HG02759 (cell line): ENCODE results near the gene GOLGA1.
"Not testable (repeated sequence)": the region's sequence is repeated elsewhere in the genome, so short reads cannot be mapped to it uniquely, and the experiment has no call there.

Experiments
- ATAC-seq: cut with Tn5 transposase; IDR thresholded peaks from one replicate; pipeline ENCODE4 v1.9.1; 2021; ENCODE audit warnings: mild to moderate bottlenecking, moderate library complexity; ENCODE audit not compliant: unreplicated experiment

The GOLGA1 gene

DNA sequence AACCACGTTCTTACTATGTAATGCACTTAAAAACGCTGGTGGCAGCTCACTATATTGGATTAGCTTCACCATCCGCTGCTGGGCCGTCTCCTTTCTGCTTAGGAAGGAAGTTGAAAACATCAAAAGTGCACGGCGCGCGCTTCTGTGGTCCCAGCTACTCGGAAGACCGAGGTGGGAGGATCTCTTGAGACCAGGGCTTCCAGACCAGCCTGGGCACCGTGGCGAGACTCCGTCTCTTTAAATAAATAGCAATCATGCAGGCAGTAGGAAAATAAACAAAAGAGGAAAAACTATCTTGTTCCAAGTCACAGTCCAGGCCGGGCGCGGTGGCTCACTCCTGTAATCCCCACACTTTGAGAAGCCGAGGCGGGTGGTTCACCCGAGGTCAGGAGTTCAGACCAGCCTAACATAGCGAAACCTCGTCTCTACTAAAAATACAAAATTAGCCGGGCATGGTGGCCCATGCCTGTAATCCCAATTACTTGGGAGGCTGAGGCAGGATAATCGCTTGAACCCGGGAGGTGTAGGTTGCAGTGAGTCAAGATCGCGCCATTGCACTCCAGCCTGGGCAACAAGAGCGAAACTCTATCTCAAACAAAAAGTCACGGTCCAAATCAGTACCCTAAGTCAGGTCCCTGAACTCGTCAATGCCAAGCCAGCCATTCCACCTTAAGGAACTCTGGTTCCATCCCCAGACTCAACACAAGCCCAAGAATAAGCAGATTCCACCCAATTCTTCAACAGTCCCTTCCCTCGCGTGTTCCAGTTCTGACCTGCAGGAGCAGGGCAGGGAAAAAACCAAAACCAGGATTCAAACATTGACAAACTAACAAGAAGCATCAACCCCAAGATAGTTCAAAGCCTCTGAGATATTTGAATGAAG lies 1.0 kb upstream of the GOLGA1 start:
- peak; percentile 29 for ATAC-seq

DNA sequence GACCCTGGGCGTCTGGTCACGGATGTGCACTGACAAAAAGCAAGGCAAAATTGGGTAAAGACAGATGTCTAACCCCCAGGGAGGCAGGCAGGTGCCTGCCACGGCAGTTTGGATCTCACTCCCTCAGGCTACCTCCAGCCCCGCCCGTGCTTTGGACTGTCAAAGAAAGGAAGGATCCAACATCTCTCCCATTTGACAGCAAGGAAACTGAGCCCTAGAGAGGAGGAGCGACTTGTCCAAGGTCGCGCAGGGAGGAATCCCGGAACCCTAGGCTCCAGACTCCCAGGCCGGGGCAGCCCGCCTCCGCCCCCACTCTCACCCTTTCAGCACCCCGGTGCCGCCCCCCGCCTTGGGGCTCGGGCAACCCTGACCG lies 376 bp downstream of the GOLGA1 start:
- peak; percentile 44 for ATAC-seq

DNA sequence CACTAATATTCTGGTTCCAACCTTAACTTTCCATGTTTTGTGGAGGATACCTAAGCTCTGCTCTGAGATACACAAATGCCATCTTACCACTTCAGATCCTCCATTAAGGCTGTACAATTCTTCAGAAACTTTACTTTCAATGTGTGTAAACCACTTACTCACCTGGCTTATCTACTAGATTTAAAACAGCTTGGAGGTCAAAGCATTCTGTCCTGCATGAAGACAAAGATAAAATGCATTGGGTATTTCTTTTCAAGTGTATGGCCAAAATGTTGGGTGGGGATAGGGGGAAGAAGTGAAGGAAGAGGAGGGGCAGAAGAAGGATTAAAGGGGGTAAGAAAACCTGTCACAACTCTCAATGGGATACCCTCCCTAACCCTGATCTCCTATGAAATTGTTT lies 939 bp downstream of the GOLGA1 start:
- ATAC-seq: no peak

DNA sequence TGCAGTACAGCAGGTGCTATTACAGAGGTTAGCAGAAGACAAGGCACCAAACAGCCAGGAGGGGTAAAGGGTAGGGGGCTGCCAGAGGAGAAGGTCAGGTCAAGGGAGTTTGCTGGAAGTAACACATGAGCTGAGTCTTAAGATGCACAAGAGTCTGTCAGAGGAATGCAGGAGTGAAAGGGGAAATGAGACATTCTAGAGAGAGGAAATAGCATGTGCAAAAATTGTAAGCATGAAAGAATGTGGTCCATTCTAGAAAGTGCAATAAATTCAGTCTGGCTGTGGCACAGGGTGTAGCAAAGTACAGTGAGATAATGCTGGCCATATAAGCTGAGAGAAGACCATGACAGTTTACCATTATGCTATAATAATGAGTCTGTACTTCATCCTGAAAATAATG lies 6.6 kb downstream of the GOLGA1 start:
- no peak for ATAC-seq

DNA sequence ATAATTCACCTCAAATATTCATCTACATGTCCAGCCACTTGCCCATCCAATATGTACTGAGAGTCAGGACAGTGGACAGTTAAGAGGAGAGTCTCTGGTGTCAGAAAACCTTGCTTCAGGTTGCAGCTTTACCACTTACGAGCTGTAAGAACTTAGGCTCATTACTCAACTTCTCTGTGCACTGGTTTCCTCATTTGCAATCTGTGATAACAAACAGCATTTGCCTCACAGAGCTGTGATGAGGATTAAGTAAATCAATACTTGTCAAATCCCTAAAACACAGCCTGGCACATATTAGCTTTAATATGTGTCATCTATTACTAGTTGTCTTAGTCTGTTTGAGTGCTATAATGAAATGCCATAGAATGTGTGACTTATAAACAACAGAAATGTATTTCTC lies 8.6 kb downstream of the GOLGA1 start:
- no peak for ATAC-seq

- no peak for ATAC-seq
Measured at GRCh38 chr9:124929464-124929863, 11.4 kb downstream of the GOLGA1 start.

DNA sequence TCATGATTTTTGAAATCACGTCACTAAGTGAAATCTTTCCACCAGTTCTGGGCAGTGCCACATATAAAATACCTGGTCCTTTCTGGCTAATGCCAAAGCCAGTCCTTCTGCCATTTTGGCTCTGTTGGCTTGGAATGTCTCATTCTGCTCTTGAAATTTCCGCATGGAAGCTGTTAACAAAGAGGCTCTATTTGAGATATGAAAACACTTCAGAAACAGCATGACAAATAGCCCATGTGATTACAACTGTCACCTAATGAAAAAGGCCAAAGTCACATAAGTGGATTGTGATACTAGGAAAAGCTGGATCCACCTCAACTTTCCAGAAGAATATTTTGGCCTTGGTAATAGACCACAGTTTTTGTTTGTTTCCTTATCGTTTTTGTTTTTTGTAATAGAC lies 12.8 kb downstream of the GOLGA1 start:
- no peak for ATAC-seq

DNA sequence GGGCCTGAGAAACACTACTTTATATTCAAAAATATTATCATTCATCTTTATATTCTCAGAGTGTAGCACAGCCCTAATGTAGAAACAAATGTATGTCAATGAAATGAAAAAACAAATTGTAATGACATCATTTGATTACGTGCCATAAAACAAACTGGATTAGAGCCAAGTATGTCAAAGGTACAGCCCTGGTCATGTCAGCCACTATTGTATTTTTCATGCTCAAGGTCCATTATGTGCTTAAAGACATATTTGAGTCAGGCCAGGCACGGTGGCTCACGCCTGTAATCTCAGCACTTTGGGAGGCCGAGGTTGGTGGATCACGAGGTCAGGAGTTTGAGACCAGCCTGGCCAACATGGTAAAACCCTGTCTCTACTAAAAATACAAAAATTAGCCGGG lies 20.5 kb downstream of the GOLGA1 start:
- ATAC-seq: not testable (repeated sequence)

DNA sequence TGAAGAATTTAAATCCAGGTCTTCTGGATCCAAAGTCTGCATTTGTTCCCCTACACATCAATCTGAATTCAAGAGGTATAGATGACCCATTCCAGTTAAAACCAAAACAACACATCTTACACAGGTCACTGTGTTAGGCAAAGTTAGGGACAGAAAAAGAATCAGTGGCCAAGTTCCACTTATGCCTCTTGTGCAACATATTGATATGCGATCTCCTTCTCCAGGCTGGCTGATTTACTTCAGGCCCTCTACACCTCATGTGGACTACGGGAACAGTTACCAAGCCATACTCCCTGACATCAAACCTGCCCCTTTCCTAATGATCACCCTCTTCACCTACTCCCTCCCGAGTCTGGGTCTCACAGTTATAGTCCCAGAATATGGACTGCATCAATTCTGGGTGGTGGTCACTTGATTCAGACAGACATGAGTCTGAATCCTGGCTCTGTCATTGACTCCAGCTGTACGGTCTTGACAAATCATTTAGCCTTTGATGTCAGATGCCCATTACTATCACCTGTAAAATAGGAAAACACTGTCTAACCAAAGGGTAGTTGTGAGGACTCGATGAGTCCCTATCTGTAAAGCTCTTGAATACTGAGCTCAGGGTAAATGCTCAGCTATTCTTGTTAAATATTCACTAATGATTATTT lies 26.0 kb downstream of the GOLGA1 start:
- no peak for ATAC-seq

DNA sequence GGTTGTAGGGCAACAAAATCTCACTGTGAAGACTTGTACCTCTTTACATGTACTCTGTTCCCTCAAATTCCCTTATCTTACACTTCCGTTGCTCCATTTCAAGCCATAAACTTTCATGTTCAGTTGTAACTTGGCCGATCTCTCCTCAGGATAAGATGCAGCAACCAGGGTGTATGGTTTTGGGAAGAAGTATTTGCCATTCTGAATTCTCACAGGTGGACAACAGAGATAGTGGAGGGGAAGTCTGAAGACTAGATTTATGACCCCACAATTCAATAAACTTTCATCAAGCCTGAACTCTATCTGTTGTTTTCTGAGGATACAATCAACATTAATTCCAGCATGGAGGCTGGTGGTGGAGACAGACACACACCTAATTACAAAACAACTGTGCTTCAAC lies 27.5 kb downstream of the GOLGA1 start:
- no peak for ATAC-seq

DNA sequence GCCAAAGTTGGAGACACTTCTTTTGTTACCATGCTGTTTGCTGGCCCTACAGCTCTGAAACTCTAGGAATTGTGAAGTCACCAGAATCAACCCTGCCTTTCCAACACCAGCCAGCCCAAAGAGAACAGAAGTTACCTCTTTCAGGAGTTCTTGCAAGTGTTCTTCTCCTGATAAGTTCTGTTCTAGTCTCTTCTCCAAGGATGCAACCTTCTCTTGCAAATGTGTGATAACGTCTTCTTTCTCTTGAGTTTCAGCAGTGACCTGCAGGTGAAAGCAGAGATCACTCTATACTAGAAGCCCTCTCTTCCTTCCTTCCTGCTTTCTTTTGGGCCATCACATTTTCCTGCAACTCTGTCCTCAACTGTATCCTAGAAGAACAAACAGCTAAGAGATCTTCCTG lies 29.1 kb downstream of the GOLGA1 start:
- ATAC-seq: no peak

- no peak for ATAC-seq
Measured at GRCh38 chr9:124908098-124908497, 32.8 kb downstream of the GOLGA1 start.

DNA sequence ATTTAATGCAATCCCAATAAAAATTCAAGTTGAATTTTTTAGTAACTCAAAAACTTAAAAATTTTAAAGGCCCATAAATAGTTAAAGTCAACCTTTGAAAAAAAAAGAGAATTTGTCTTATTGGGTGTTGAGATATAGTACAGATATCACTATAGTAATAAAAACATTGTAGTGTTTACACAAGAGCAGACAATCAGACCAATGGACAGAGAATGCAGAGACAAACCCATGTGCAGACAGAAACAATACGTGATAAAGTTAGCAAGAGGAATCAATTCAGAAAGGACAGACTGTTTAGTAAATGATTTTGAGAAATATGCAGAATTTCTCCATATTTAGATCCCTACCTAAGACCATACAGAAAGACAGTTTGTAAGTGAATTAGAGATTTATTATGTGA lies 33.9 kb downstream of the GOLGA1 start:
- ATAC-seq: no peak

GRCh38 chr9:124899845-124900244 lies 41.0 kb downstream of the GOLGA1 start:
- no peak for ATAC-seq

- ATAC-seq: no peak
Measured at GRCh38 chr9:124897570-124898460, 43.1 kb downstream of the GOLGA1 start.

GRCh38 chr9:124894741-124895170 lies 46.1 kb downstream of the GOLGA1 start:
- ATAC-seq: no peak

DNA sequence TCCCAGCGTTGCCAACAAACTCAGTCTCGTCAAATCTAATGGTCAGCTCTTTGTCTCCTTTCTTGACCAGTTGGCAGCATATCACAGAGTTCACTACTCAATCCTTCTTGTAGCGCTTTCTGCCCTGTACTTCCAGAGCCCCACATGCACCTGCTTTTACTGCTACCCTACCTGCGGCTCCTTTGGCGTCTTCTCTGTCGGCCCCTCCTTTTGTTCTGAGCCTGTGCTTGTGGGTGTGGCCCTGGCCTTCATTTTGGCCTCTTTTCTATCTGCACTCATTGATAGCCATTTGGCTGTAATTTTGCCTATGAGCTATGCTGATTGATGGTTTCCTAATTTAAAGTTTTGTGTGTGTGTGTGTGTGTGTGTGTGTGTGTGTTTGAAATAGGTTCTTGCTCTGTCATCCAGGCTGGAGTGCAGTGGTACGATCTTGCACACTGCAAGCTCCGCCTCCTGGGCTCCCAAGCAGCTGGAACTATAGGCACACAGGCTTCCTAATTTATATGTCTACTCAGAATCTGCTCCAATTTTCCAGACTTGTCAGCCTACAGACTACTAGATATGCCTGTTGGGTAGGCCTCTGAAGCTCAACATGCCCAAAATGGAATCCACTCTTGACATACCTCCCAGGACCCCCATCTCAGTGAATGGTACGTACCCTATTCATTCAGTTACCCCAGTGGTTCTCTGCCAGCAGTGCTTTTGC lies 46.7 kb downstream of the GOLGA1 start:
- ATAC-seq: no peak

DNA sequence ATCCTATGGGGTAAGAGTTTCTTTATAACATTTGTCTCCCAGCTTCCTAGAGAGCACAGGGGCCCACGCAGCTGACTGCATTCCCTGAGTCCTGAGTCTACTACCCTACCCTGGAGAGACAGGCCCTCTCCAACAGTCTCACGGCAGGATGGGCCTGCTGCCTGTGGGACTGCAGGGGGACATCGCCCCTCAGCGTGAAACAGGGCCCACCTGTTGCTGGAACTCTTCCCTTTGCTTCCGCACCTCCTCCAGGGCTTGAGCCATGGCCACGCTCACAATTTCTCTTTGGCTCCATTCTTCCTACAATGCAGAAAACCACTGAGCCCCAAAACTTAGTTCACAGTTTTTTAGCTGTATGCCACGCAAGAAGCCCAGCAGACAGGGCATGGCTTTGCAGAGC lies 50.7 kb downstream of the GOLGA1 start:
- ATAC-seq: no peak

GRCh38 chr9:124889006-124889405 lies 51.9 kb downstream of the GOLGA1 start:
- no peak for ATAC-seq

DNA sequence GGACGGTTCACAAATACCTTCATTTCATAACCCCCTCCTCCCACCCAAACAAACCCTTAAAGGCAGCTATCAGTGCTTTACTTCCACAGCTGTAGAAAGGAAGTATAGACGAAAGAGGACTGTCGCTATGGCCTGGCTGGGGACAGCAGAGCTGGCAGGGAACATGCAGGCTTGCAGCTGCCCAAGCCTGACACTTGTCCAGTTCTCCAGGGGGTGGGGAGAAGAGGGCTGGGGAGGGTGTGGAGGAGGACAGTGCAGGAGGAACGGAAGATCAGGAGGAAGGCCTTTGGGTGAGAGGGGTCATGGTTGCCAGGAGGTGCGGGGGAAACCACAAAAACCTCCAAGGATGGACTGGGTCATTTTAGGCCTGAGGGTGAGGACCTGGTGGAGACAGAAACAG lies 53.1 kb downstream of the GOLGA1 start:
- ATAC-seq: no peak
